Measurements from ENCODE around the gene MROH2A. TPM values are rescaled to one million over a fixed set of nuclear protein-coding genes. Genes with fewer than 3 reads are reported as not detected.

MROH2A gene
- total and polyA plus RNA-seq, 9 of the 15 experiments (the other 6 are each of a cell fraction or from before 2014, with no cell fraction given), result 0.03 TPM; not detected in 8

DNA sequence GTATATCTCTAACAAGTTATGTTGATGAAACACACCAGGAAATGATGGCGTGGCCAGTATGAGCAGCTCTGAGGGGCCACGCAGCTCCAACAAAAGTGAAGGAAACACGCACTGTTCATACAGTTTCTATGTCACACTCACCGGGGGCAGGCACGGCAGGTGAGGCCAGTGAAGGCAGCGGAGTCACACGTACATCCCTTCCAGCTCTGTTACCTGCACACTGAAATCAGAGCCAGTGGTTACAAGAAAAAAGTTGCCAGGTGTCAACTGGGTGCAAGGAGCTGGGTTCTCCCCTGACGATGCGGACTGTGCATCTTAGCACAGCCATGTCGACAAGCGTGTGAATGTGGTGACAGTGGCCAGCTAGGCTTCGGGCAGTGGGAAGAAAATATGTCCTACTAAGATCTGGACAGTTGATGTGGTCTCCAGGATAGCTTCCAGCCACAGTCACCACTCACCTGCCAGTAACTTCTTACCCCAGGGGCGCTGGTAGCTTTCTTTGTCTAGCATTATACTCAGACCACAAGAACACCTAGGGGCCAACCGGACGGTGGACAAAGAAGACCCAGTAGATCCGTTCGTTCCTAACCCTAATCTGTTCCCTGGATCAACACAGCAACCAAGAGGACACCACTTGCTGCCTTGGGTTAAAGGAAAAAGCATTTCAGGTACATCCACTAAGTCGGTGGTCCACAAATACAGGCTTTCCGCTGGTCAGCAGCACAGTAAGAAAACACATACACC, 66.1 kb downstream of the MROH2A start:
- ATAC-seq (no peak), FAIRE-seq (no peak), DNase-seq (ENCODE audit: extremely low read depth in 1 of 4, low spot score in 3 of 4) (no peak)
- ChIA-PET POLR2A (no interaction called here), CTCF (ENCODE audit: low intra/inter-chr PET ratio) (no interaction called here)
- Histone ChIP-seq H3K9ac (ENCODE audit: insufficient read depth in 1 of 2, low read depth in 2 of 2, low read length in 2 of 2) (no peak overlapping the region), H3K79me2 (ENCODE audit: control insufficient read depth, insufficient read depth, low read length) (peaks cover 80% of the 10 kb centered on the region), H3K4me2 (ENCODE audit: insufficient read depth, low read length) (no peak overlapping the region), H2AFZ (ENCODE audit: low read depth, low read length) (no peak overlapping the region), H3K27me3 (ENCODE audit: control insufficient read depth in 2 of 2, insufficient read depth in 2 of 2, low read length in 2 of 2) (no peaks in the 10 kb centered on the region), H3K4me1 (replicated peaks in 1 of 2; ENCODE audit: control insufficient read depth in 2 of 2, insufficient read depth in 2 of 2, low read length in 2 of 2) (peaks cover 0 to 3% of the 10 kb centered on the region in 2 experiments; a peak in 1 of 5 replicates), H3K9me1 (ENCODE audit: control insufficient read depth, insufficient read depth, low read length) (peaks cover 3% of the 10 kb centered on the region), H3K4me3 (no peak overlapping the region), H3K27ac (ENCODE audit: extremely low read depth, low read depth, low read length) (no peak overlapping the region), H3K9me3 (replicated peaks; ENCODE audit: control insufficient read depth, insufficient read depth, low read depth, low read length) (no peaks in the 10 kb centered on the region), H3K36me3 (ENCODE audit: control insufficient read depth, insufficient read depth, low read length) (peaks cover 98% of the 10 kb centered on the region), H4K20me1 (replicated peaks; ENCODE audit: control insufficient read depth, insufficient read depth, low read length) (peaks cover 21% of the 10 kb centered on the region)
- in situ Hi-C loops (cut with MboI), result no loop called here
- TF ChIP-seq POLR2G (IDR thresholded peaks at IDR 0.05; ENCODE audit: low read depth, low read length) (0 out of 2 replicates have a peak, but pooled peaks have one; percentile 18), RBFOX2 (IDR thresholded peaks at IDR 0.05; ENCODE audit: low read depth, low read length) (0 out of 2 replicates have a peak, but pooled peaks have one; percentile 34)
- TF ChIP-seq, protein P1, sequence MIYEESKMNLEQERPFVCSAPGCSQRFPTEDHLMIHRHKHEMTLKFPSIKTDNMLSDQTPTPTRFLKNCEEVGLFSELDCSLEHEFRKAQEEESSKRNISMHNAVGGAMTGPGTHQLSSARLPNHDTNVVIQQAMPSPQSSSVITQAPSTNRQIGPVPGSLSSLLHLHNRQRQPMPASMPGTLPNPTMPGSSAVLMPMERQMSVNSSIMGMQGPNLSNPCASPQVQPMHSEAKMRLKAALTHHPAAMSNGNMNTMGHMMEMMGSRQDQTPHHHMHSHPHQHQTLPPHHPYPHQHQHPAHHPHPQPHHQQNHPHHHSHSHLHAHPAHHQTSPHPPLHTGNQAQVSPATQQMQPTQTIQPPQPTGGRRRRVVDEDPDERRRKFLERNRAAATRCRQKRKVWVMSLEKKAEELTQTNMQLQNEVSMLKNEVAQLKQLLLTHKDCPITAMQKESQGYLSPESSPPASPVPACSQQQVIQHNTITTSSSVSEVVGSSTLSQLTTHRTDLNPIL (CRISPR knock-in tag; IDR thresholded peaks at IDR 0.05), result no peak
- intact Hi-C loops (cut with micrococcal nuclease), result no loop called here
- WGBS (ENCODE audit: insufficient coverage, low coverage, missing lambda C conversion rate), result 90% methylated on average over 18 of the region's 19 CpGs
- BruUV-seq (replicated peaks), result no TSS peak
